GM21786 (cell line): Measurements from ENCODE around the gene NUCB2.

Experiments
- ATAC-seq: cut with Tn5 transposase; IDR thresholded peaks from one replicate; pipeline ENCODE4 v1.9.1; 2021; ENCODE audit not compliant: unreplicated experiment

NUCB2 gene

GRCh38 chr11:17379383-17380180 lies 103.0 kb downstream of the NUCB2 start:
- no peak for ATAC-seq

DNA sequence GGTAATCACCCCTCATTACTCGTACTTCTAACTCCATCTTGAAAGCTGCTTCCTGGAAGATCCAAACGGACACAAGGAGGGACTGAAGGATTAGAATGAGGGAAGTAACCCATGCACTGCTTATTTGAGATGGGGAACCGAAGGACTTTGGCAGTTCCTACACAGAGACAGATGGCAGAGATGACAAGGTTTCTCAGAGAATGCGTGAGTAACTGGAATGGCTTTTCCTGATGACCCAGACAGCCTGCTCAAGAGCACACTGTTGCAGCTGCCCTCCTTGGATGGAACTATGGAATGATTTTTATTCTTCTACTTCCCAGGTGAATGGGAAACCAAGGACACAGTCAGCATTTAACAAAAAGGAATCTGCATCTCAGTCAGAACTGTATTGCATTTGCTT lies 104.6 kb downstream of the NUCB2 start:
- ATAC-seq = no peak
